Measurements from ENCODE around the gene SMIM14.
"Not testable (repeated sequence)": the region's sequence is repeated elsewhere in the genome, so short reads cannot be mapped to it uniquely, and the experiment has no call there.

SMIM14 gene

DNA sequence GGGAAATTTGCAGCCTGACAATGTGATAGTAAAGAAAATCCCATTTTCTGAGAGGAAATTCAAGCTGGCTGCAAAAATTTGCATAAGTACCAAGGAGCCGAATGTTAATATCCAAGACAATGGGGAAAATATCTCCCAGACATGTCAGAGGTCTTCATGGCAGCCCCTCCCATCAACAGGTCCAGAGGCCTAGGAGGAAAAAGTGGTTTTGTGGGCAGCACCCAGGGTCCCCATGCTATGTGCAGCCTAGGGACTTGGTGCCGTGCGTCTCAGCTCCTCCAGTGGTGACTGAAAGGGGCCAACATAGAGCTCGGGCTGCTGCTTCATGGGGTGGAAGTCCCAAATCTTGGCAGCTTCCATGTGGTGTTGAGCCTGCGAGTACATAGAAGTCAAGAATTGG is 105.1 kb downstream of the SMIM14 start:
- no peak for DNase-seq (ENCODE audit: low read depth, low spot score)

DNA sequence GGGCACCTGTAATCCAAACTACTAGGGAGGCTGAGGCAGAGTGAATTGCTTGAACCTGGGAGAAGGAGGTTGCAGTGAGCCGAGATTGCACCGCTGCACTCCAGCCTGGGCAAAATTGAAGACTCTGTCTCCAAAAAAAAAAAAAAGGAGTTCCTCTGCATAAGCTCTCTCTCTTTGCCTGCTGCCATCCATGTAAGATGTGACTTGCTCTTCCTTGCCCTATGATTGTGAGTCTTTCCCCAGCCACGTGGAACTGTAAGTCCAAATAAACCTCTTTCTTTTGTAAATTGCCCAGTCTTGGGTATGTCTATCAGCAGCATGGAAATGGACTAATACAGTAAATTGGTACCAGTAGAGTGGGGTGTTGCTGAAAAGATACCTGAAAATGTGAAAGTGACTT is 106.4 kb downstream of the SMIM14 start:
- not testable (repeated sequence) for DNase-seq (ENCODE audit: low read depth, low spot score)

DNA sequence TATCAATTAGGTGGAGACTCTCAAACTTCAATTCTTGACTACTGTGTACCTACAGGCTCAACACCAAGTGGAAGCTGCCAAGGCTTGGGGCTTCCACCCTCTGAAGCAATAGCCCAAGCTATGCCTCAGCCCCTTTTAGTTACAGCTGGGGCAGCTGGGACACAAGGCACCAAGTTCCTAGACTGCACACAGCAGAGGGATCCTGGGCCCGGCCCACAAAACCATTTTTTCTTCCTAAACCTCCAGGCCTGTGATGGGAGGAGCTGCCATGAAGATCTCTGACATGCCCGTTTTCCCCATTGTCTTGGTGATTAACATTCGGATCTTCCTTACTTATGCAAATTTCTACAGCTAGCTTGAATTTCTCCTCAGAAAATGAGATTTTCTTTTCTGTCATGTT is 108.0 kb downstream of the SMIM14 start:
- DNase-seq (ENCODE audit: low read depth, low spot score) = no peak

DNA sequence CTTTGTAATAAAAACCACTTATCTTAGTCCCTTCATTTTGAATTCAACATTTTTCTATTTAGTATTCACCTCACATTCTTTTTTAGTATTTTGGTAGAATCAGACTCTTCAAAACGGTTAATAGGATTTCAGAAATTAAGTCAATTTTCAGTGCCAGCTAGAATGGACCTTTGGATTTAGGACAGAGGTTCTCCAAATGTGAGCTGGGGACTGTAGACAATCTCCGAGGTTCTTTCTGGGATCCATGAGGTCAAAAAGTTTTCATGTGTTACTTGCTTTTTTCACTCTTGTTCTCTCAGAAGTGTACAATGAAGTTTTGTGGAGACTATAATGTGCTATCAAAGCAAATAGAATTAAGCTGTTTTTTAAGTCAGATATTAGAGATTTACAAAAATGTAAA is 109.1 kb downstream of the SMIM14 start:
- DNase-seq (ENCODE audit: low read depth, low spot score) = no peak

DNA sequence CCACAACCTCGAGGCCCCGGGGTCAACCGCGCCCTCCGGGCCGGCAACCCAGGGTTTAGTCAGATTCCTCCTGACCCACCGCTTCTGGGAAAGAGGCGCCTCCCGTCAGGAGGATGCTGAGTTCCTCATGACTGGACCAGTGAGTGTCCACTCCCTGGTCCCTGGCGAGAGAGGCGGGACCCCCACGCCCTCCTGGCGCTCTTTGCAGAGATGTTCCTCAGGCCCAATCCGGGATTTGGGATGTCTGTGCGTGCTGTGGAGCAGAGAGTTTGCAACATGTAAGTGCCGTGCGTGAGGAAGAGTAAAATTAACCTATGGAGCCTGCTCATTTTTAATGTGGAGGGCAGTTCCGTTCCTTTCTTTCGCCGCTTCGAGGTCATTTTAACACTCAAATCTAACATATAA is 110.6 kb downstream of the SMIM14 start:
- DNase-seq (ENCODE audit: low read depth, low spot score) = peak; percentile 21

DNA sequence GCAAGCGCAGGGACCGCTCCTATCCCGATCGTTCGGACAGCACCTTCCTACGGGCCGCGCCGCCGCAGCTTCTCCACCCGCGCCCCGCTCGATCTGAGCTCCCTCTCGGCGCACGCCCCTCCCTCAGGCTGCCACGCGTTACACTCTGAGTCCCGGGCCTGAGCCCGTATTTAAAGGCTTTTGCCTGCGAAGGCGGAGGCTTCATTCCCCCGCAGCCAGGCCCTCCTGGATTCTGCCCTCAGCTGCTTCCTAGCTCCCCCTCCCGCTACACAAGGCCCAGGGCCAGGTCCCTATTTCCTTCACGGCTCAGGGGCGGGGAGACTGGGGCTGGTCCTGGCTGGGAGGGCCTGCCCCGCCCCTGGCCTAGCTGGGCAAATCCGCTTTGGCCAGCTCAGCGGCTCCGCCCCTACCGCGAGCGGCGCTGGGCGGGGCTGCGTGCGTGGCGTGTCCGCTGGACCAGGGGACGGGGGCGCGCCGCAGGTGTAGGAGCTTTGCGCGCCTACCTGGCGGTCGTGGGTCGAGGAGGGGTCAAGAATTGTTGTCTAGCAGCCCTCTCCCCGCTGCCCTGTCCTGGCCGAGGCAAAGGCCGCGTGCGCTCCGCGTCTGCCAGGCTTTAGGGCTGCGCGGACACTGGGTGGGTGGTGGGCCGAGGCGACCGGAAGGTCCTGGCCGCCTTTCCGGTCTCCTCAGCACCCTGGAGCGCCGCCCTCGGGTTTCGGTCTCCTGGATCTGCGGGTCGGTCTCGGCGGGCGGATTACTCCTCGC is 111.2 kb downstream of the SMIM14 start, which contains the start of gene UGDH:
UGDH (minus strand) TSS at position 144 of the 765 bp plus-strand sequence. CDS start 5,927 bp downstream, outside the sequence.
- DNase-seq (ENCODE audit: low read depth, low spot score) = peak; percentile 95

DNA sequence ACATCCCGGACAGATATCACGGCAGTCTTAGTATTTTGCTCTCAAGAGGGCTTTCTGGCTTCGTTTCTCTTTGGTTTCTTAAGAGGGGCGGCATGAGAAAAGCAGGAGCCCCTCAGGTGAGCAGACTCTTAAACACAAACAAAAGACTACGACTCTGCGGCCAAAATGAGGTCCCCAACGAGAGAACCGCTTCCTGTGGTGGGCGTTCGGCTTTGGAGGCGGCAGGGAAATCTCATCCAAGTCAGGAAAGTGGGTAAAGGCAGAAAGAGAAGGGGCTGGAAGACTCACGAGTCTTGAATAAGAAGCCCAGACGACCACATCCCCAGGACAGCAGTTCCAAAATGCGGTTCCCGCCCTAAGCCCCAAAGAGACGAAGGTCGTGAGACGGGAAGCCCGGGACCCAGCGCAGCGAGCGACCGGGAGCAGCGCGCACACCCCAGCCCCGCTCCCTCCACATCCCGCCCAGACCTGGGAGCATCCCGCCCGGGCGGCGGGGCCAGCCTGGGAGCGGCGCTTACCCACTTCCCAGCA is 111.8 kb downstream of the SMIM14 start:
- no peak for DNase-seq (ENCODE audit: low read depth, low spot score)

DNA sequence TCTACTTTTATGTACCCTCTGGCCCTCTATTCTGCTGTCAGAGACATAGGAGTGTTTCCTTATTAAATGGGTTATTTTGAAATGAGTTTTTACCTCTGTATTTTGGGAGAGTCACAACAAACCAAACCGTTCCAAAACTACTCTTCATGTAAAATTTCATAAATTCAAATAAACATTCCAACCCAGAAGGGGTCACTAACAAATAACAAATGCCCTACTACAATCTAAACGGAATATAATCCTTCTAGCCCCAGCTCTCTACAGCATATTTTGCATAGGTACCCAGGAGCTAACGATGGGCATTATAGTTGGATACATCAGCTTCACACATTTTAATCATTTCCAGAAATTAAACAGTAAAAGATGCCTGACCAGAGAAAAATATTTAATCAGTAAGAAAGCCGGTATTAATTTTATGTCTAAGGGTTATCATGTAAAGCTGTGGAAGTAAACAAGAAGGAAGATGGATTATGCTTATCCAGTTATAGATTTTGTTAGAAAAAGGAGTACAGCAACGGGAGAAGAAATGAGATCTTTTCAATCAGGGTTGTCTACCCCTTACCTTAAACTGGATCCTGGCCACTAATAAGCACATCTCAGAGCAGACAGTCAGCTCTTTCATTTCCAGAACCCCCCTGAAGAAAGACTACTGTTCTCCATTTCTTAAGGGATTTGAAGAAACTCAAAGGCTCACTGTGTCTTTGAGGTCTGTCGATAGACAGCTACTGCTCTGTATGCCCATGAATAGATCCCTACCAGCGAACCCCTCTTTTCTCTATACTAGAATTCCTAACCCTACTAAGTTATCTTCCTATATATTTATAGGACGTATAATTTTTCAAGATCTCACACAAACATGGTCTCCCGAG is 112.6 kb downstream of the SMIM14 start:
- no peak for DNase-seq (ENCODE audit: low read depth, low spot score)

DNA sequence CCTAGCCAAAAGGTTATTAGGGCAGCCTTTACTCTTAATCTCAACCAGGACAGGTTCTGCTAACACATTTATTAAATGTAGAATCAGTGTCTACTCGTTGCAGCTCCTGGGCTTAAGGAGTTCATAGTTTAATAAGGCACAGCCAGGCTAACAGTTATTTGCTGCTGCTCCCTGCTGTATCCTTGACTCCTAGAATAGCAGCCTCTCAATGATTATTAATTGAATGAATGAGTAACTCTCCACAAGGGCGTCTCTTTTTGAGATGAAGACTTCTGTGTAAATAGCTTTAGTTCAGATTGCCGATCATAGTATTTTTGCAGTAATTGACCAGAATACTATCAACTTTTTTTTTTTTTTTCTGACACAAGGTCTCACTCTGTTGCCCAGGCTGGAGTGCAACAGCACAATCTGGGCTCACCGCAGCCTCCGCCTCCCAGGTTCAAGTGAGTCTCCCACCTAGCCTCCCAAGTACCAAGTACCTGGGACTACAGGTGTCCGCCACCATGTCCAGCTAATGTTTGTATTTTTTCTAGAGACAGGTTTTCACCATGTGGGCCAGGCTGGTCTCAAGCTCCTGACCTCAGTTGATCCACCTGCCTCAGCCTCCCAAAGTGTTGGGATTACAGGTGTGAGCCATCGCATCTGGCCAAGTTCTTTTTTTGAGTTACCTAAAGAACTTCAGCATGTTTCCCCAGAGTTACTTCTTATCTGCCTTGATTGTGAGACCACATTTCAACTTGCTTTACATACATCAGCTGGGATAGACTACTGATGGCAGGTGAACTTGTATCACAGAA is 114.3 kb downstream of the SMIM14 start:
- no peak for DNase-seq (ENCODE audit: low read depth, low spot score)

DNA sequence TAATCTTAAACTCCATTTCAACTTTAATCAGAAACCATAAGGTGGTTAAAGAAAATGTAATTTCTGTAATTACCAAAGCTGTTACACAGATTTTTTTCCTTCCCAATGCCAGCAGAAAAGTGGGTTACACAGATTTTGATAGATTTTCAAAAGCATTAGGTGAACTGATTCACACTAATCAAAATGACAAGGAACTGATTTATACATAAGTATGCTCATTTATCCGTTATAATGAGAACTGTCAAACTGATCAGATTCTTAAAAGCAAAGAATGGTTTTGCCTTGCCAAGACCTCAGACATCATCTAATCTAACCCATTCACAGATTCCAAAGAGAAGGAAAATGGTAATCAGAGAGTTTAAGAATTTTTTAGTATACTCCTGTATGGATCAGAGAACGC is 116.6 kb downstream of the SMIM14 start:
- no peak for DNase-seq (ENCODE audit: low read depth, low spot score)

DNA sequence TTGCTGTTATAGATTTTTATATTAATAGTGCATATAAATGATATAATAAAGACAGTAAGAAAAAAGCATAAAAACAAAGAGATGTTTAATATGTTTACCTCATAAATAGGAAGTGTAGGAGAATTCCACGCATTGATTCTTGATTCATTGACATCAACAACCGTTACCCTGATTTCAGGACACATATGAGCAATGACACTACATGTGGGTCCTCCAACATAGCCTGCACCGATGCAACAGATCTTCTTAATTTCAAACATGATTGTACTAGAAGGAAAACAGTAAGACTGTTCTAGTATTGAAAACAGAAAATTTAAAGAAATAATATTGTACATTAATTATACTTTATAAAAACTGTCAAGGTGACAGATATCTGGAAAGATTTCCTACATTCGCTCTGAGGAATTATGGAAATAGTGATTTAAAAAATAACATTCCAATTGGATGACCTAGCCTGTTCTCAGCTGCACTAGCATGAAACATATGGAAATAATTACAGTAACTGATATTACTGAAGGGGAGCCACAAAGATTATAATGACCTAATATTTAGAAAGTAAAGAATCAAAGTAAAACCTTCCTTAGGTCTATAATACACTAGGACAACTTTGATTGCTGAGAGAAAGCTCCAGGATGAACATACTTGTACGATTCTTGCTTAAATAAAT is 117.3 kb downstream of the SMIM14 start:
- no peak for DNase-seq (ENCODE audit: low read depth, low spot score)

DNA sequence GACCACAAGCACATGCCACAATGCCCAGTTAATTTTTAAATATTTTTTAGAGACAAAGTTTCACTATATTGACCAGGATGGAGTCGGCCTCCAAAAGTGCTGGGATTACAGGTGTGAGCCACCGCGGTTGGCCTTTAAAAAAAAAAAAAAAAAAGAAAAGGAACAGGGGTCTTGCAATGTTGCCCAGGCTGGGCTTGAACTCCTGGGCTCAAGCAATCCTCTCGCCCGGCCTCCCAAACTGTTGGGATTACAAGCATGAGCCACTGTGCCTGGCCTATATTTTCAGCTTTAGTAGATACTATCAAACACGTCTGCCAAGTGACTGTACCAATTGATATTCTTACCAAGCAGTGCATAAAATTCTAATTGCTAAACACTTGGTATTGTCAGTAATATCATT is 120.2 kb downstream of the SMIM14 start:
- no peak for DNase-seq (ENCODE audit: low read depth, low spot score)

DNA sequence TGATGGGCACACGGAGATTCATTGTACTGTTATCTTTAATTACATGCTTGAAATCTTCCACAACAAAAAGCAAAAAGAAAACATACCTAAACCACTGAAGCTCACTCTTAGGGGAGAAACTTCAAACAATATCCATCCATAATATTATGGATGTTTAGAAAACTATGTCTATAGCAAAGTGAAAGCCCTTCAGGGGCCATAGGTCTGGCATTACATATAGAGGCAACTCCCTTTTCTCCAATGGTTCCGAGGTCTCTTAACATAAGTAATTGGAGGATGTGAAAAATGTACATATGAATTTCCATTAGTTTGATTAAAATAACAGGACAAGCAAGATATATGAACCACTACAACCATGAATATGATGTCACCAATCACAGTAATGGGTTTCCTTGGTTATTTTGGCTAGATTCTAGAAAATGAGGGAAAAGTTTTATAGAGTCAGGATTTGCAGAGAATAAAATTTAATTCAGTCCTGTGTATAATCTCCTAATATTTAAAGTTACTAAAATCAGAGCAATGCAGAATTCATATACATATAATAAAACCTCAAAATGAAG is 122.2 kb downstream of the SMIM14 start:
- DNase-seq (ENCODE audit: low read depth, low spot score) = no peak

DNA sequence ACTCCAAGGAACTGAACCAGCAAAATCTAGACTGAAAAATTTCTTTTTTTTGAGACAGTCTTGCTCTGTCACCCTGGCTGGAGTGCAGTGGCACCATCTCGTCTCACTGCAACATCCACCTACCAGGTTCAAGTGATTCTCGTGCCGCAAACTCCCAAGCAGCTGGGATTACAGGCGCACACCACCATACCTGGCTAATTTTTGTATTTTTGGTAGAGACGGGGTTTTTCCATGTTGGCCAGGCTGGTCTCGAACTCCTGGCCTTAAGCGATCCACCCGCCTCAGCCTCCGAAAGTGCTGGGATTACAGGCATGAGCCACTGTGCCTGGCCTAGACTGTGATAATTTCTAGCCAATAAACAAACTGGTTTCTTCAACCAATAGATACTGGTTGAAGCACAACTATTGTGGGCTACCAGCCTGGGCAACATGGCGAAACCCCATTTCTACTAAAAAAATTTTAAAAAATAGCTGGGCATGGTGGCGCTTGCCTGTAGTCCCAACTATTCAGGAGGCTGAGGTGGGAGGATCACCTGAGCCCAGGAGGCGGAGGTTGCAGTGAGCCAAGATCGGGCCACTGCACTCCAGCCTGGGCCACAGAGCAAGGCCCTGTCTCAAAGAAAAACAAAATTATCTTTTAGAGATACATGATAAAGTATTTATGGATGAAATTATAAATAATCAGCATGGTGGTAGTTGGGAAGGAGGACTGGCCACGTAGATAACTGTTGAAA is 122.8 kb downstream of the SMIM14 start:
- DNase-seq (ENCODE audit: low read depth, low spot score) = not testable (repeated sequence)

DNA sequence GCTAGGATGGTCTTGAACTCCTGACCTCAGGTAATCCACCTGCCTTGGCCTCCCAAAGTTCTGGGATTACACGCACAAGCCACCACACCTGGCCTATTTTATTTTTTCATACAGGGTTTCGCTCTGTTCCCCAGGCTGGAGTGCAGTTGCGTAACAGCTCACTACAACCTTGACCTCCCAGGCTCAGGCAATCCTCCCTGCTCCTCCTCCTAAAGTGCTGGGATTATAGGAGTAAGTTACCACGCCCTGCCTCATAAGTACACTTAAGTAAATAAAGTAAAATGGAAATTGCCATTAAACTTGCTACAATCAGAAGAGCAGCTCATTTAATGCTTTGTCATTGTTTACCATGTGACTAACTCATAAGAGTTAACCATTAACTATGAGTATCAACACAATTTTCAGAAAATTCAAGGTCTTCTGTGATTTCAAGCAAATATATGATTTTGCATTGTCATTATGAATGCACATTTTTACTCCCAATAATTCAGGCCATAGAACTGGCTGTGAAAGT is 123.7 kb downstream of the SMIM14 start:
- no peak for DNase-seq (ENCODE audit: low read depth, low spot score)

DNA sequence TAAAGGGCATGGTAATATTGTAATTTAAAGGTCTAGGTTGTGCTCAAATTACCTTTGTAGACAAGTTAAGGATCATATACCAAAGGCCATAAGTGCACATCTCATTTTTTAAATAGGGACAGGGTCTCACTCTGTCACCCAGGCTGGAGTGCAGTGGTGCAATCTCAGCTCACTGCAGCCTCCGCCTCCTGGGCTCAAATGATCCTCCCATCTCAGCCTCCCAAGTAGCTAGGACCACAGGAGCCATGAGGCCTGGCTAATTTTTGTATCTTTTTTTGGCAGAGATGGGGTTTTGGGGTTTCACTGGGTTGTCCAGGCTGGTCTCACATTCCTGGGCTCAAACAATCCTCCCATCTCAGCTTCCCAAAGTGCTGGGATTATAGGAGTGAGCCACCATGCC is 124.4 kb downstream of the SMIM14 start:
- not testable (repeated sequence) for DNase-seq (ENCODE audit: low read depth, low spot score)

DNA sequence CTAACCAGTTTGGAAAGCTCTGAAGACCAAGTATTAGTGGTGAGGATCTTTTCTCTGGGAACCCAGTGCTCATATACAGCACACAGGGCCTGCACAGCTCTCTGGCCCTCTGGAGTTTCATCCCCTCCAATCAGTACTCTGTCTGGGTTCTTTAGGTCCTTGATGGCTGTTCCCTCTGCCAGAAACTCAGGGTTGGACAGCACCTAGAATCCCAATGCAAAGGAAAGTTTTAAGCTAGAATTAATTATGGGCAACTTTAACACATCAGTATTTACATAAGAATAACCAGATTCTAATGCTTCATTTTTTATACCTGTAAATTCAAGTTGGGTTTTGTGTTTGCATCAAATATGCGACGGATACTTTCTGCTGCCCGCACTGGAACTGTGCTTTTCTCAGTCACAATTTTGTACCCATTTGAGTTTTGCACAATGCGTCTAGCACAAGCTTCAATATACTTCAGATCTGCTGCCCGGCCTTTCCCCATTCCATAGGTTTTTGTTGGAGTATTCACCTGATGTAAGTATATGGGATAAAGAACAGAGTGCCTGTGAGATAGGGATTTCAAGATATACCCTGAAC is 128.2 kb downstream of the SMIM14 start:
- DNase-seq (ENCODE audit: low read depth, low spot score) = no peak

DNA sequence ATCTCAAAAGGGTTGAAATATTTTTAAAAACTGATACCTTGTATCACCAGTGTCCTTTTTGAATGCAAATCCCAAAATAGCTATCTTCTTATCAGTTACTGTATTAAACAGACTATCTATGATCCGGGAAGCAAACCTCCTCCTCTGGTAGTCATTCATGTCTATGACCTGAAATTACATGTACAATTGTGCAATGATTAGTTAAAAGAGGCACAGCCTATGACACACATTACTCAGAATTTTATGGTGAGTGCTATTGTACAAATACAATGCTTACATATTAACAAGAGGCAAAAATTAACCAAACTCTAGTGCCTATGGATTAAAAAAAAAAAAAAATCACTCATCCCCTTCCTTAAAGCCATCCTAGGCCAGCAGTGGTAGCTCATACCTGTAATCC is 133.1 kb downstream of the SMIM14 start:
- DNase-seq (ENCODE audit: low read depth, low spot score) = no peak

DNA sequence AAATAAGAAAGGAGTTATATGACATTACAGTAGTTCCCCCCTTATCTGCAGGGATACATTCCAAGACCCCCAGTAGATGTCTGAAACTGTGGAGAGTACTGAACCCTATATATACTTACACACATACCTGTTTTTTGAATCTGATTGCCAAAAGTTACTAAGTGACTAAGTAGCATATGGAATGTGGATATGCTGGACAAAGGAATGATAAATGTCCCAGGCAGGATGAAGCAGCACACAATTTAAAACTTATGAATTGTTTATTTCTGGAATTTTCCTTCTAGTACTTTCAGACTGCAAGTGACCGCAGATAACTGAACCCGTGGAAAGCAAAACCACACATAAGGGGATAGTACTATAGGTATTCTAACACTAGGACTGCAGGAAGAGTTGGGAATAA is 134.1 kb downstream of the SMIM14 start:
- DNase-seq (ENCODE audit: low read depth, low spot score) = no peak

DNA sequence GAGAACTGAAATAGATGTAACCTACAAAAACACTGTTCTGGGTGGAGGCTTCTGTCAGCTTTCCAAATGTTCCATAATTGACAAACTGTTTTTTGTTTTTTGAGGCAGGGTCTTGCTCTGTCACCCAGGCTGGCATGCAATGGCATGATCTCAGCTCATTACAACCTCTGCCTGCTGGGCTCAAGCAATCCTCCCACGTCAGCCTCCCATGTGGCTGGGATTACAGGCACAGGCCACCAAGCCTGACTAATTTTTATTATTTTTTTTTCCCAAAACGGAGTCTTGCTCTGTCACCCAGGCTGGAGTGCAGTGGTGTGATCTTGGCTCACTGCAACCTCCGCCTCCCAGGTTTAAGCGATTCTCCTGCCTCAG is 136.0 kb downstream of the SMIM14 start:
- not testable (repeated sequence) for DNase-seq (ENCODE audit: low read depth, low spot score)

Measured in brain pericyte (primary cell).